Choroid plexus epithelial cell (primary cell): ENCODE data around the gene CCM2.

ENCODE experiments used
- DNase-seq: peaks from one replicate; pipeline ENCODE4 v3.0.0-alpha.2; 2010; ENCODE audit warnings: low read depth
- H3K4me3 ChIP-seq: 2 replicates; pipeline ENCODE4 v1.5.1; 2011; ENCODE audit warnings: low read depth, mild to moderate bottlenecking, control low read depth, low read length, moderate library complexity
- CTCF ChIP-seq: conservative IDR thresholded peaks from 2 replicates; pipeline ENCODE4 v1.5.1; 2011; ENCODE audit warnings: low read depth, mild to moderate bottlenecking, control low read depth, inconsistent platforms, low read length, moderate library complexity

The CCM2 gene

GRCh38 chr7:44969701-44970522, 30.1 kb upstream of the CCM2 start:
- no peak for DNase-seq
- no peak for TF ChIP-seq CTCF

GRCh38 chr7:44970523-44971051, 29.4 kb upstream of the CCM2 start:
- no peak for TF ChIP-seq CTCF
- H3K4me3 ChIP-seq = no peak overlapping the region
- DNase-seq = no peak

More at GRCh38 chr7:44969701-44970522, 30.1 kb upstream of the CCM2 start:
- no peak overlapping the region for H3K4me3 ChIP-seq

- no peak overlapping the region for H3K4me3 ChIP-seq
- no peak for TF ChIP-seq CTCF
- no peak for DNase-seq
These were observed 28.7 kb upstream of the CCM2 start for GRCh38 chr7:44971188-44971901.

GRCh38 chr7:44971902-44972441, 28.0 kb upstream of the CCM2 start:
- H3K4me3 ChIP-seq = no peak overlapping the region
- DNase-seq = no peak
- TF ChIP-seq CTCF = no peak

GRCh38 chr7:44972562-44972961, 27.4 kb upstream of the CCM2 start:
- DNase-seq = no peak
- no peak overlapping the region for H3K4me3 ChIP-seq
- no peak for TF ChIP-seq CTCF

GRCh38 chr7:44973610-44974401, 26.2 kb upstream of the CCM2 start:
- H3K4me3 ChIP-seq = no peak overlapping the region
- TF ChIP-seq CTCF = peak; percentile 82
- peak; percentile 59 for DNase-seq
